Measurements from ENCODE around the gene WNT5B.

WNT5B gene

DNA sequence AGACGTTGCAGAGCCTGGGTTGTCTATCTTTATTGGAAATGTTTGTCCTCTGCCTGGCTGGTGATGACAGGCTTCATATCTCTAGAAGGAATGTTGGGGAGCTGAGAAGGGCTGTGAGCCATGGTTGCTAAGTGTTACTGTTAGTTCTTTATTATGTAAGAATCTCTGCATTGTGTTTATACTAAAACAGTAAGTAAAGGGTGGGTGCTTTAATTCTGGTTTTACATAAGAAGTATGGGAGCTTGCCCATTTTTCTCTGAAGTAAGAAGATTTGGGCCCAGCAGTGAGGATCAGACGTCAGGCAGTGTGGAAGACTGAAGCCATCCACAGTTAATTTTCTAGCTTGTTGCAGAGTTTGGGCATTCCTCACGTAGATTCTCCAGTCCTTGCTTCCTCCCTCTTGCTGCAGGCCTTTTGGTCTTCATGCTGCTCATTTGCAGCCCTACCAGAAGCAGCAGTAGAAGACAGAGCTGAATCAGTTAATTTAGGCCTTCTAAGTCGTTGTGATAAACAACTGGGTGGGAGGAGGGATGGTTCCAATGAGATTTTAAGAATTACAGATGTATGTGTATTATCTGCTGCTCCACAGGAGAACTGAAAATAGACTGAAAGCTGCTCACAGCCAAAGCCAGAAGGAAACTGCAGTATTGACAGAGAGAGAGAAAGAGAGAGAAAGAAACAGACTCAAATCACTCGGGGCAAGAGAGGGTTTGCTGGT is 21.4 kb downstream of the WNT5B start:
- DNase-seq (ENCODE audit: low spot score): no peak
- TF ChIP-seq, protein P1, sequence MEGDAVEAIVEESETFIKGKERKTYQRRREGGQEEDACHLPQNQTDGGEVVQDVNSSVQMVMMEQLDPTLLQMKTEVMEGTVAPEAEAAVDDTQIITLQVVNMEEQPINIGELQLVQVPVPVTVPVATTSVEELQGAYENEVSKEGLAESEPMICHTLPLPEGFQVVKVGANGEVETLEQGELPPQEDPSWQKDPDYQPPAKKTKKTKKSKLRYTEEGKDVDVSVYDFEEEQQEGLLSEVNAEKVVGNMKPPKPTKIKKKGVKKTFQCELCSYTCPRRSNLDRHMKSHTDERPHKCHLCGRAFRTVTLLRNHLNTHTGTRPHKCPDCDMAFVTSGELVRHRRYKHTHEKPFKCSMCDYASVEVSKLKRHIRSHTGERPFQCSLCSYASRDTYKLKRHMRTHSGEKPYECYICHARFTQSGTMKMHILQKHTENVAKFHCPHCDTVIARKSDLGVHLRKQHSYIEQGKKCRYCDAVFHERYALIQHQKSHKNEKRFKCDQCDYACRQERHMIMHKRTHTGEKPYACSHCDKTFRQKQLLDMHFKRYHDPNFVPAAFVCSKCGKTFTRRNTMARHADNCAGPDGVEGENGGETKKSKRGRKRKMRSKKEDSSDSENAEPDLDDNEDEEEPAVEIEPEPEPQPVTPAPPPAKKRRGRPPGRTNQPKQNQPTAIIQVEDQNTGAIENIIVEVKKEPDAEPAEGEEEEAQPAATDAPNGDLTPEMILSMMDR (IDR thresholded peaks at IDR 0.05; ENCODE audit: extremely low read depth, insufficient read depth, missing control alignments): no peak
- in situ Hi-C loops (cut with MboI; ENCODE audit: low pct_unique_long_range_greater_than_20kb, low sequenced_read_pairs, unreplicated experiment): loop anchor here (10.0 kb wide), 1 partner anchor 284 kb away; no protein-coding TSS in a partner anchor

DNA sequence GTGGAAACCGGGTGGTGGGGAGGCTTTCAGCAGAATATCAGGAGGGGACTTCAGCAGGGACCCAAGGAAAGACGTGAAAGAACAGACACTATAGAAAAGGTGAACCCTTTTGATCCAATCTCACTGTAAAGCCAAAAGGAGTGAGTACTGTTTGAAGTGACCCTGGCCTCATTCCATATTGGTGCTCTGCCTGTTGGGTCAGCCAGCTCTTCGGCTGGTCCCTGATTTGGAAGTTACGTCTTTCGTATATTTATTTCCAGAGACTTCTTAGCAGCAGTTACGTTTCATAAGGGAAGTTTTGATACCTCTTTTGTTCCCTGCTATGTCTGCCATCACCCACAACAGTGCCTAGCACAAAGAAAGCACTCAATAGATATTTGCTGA is 21.9 kb downstream of the WNT5B start:
- TF ChIP-seq, protein P1 (IDR thresholded peaks at IDR 0.05; ENCODE audit: extremely low read depth, insufficient read depth, missing control alignments): no peak
- in situ Hi-C loops (cut with MboI; ENCODE audit: low pct_unique_long_range_greater_than_20kb, low sequenced_read_pairs, unreplicated experiment): loop anchor here (10.0 kb wide), 1 partner anchor 284 kb away; no protein-coding TSS in a partner anchor

DNA sequence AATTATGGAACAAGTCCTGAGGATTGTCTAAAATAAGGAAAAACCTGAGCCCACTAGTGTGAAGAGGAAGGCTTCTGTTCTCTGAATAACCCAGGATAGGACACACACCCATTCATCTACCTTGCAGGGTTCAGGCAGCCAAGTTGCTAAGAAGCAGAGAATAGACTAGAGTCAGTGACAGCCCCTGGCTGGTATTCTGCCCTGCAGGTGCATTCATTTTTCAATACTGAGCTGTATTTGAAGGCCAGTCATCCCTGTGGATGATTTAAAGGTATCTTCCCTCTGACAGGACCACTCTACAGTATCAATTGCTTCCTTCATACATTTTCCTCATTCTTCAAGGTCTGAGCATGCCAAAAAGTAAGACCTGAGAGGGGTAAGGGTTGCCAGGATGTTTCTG is 22.9 kb downstream of the WNT5B start:
- DNase-seq (ENCODE audit: low spot score): no peak
- in situ Hi-C loops (cut with MboI; ENCODE audit: low pct_unique_long_range_greater_than_20kb, low sequenced_read_pairs, unreplicated experiment): loop anchor here (10.0 kb wide), 1 partner anchor 283 kb away; no protein-coding TSS in a partner anchor
- TF ChIP-seq, protein P1 (IDR thresholded peaks at IDR 0.05; ENCODE audit: extremely low read depth, insufficient read depth, missing control alignments): no peak

More for the DNA sequence above, 21.9 kb downstream of the WNT5B start:
- DNase-seq (ENCODE audit: low spot score): no peak

DNA sequence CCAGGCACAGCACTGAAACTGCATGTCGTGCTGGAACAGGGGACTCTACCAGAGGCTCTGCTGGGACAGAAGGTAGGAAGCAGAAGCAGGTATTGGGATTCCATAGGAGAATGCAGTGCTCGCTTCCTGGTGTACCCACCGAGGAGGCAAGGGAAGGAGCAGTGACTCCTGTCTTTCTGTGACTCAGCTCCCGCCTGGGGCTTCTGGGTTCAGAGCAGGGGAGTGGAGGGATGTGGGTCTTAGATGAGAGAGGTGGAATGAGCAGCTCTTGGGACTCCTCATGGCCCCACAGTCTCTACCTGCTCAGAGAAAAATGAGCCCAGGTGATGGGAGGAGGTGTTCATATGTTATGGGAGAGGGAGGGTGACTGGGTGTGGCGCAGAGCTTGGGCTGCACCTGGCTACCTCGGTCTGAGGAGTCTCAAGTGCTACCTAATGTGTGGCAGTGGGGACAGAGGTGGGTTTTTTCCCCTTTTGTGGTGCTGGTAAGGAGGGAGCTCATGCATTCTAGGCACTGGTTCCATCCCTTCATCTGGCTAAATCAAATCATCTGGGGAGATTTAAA is 26.3 kb downstream of the WNT5B start:
- in situ Hi-C loops (cut with MboI; ENCODE audit: low pct_unique_long_range_greater_than_20kb, low sequenced_read_pairs, unreplicated experiment): loop anchor here (10.0 kb wide), 1 partner anchor 279 kb away; no protein-coding TSS in a partner anchor
- no peak for DNase-seq (ENCODE audit: low spot score)
- TF ChIP-seq, protein P1 (IDR thresholded peaks at IDR 0.05; ENCODE audit: extremely low read depth, insufficient read depth, missing control alignments): no peak

DNA sequence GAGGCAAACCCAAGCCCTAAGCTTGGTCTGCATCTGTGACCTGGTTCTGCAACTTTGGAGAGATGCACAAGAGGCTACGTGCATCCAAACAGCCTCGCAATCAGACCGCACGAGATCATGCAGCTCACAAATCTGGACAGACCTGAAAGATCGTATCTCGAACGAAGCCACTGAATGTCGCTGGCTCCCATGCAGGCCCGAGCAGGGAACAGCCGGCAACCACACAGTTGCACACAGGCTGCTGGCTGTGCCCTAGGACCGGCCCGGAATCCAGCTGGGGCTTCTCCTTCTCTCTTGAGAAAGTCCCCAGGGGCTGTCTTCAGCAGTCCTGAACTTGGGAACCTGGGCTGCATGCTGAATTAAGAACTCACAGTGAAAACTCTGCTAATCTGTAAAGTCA is 27.9 kb downstream of the WNT5B start:
- in situ Hi-C loops (cut with MboI; ENCODE audit: low pct_unique_long_range_greater_than_20kb, low sequenced_read_pairs, unreplicated experiment): loop anchor here (10.0 kb wide), 1 partner anchor 278 kb away; no protein-coding TSS in a partner anchor
- DNase-seq (ENCODE audit: low spot score): no peak
- TF ChIP-seq, protein P1 (IDR thresholded peaks at IDR 0.05; ENCODE audit: extremely low read depth, insufficient read depth, missing control alignments): no peak

DNA sequence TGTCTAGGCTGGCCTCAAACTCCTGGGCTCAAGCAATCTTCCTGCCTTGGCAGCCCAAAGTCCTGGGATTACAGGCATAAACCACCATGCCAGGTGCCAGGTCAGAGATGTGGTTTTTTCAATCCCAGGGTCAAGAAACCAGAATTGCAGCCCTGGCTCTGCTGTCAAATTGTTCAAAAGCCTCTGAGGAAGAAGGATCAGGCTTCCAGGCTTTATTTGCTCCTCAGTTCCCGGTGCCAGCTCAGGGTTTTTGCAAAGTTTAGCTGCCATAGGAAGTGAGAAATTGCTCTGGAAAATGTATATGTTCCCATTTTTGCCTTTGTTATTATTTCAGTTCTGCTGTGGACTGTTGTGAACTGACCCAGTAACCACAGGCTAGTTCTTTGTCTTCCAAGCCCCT is 28.7 kb downstream of the WNT5B start:
- in situ Hi-C loops (cut with MboI; ENCODE audit: low pct_unique_long_range_greater_than_20kb, low sequenced_read_pairs, unreplicated experiment): loop anchor here (10.0 kb wide), 1 partner anchor 277 kb away; no protein-coding TSS in a partner anchor
- DNase-seq (ENCODE audit: low spot score): no peak
- TF ChIP-seq, protein P1 (IDR thresholded peaks at IDR 0.05; ENCODE audit: extremely low read depth, insufficient read depth, missing control alignments): no peak
